ENCODE data around the gene DENND5A. TPM values are rescaled to one million over a fixed set of nuclear protein-coding genes. Genes with fewer than 3 reads are reported as not detected.

DENND5A gene
- total RNA-seq, 1 donor from 2014 or later: 156 TPM

DNA sequence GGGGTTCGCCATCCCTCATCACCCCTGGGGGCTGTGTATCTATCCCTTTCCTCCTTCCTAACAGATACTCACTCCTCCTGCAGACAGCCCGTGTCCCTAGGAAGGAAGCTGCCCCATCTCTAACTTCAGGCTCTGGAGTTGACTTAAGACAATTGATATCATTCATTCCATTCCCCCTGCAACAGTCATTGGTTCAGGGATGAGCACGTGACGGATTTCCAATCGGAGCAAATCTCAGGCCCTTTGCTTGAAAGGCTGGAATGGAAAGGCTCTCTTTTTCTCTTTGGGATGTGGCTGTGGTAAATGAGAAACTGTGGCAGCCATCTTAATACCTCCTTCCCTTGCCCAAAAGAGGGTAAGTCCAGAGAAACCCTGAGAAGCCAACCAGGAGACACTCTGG, 168.7 kb downstream of the DENND5A start:
- peaks cover 27% of the 10 kb centered on the region for H3K36me3 Mint-ChIP-seq (ENCODE audit: low read depth, unreplicated experiment)
- DNase-seq (ENCODE audit: low read depth): no peak
- no peaks in the 10 kb centered on the region for H3K4me1 Mint-ChIP-seq (ENCODE audit: low read depth, unreplicated experiment)
- Histone ChIP-seq H3K27ac (ENCODE audit: low read depth, low read length) (no peak overlapping the region), H4K20me1 (ENCODE audit: insufficient read depth, low read length) (peaks cover 6% of the 10 kb centered on the region), H3K9me3 (ENCODE audit: insufficient read depth, low read depth, low read length) (no peaks in the 10 kb centered on the region), H3K4me1 (ENCODE audit: insufficient read depth, low read length) (no peaks in the 10 kb centered on the region), H3K36me3 (ENCODE audit: insufficient read depth, low read length) (no peaks in the 10 kb centered on the region), H3K9ac (ENCODE audit: low read length) (no peak overlapping the region), H3K4me3 (ENCODE audit: insufficient read depth, low read depth, low read length) (no peak overlapping the region), H2AFZ (ENCODE audit: low read depth, low read length) (no peak overlapping the region), H3K27me3 (ENCODE audit: insufficient read depth, low read length) (peaks cover 5% of the 10 kb centered on the region), H3K4me2 (ENCODE audit: low read length) (no peak overlapping the region), H3K79me2 (ENCODE audit: insufficient read depth, low read length) (no peaks in the 10 kb centered on the region)
- H3K27ac Mint-ChIP-seq (ENCODE audit: unreplicated experiment): no peak overlapping the region
- H3K9me3 Mint-ChIP-seq (ENCODE audit: unreplicated experiment): peaks cover 8% of the 10 kb centered on the region
- no peak for FAIRE-seq
- H3K4me3 Mint-ChIP-seq (ENCODE audit: unreplicated experiment): no peak overlapping the region
- TF ChIP-seq EZH2 (IDR thresholded peaks at IDR 0.05; ENCODE audit: insufficient read depth, low read length): no peak
- TF ChIP-seq, protein P1, sequence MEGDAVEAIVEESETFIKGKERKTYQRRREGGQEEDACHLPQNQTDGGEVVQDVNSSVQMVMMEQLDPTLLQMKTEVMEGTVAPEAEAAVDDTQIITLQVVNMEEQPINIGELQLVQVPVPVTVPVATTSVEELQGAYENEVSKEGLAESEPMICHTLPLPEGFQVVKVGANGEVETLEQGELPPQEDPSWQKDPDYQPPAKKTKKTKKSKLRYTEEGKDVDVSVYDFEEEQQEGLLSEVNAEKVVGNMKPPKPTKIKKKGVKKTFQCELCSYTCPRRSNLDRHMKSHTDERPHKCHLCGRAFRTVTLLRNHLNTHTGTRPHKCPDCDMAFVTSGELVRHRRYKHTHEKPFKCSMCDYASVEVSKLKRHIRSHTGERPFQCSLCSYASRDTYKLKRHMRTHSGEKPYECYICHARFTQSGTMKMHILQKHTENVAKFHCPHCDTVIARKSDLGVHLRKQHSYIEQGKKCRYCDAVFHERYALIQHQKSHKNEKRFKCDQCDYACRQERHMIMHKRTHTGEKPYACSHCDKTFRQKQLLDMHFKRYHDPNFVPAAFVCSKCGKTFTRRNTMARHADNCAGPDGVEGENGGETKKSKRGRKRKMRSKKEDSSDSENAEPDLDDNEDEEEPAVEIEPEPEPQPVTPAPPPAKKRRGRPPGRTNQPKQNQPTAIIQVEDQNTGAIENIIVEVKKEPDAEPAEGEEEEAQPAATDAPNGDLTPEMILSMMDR (IDR thresholded peaks at IDR 0.05; ENCODE audit: insufficient read depth, low read depth, low read length): no peak
- H3K27me3 Mint-ChIP-seq (ENCODE audit: low read depth, unreplicated experiment): peaks cover 15% of the 10 kb centered on the region

DNA sequence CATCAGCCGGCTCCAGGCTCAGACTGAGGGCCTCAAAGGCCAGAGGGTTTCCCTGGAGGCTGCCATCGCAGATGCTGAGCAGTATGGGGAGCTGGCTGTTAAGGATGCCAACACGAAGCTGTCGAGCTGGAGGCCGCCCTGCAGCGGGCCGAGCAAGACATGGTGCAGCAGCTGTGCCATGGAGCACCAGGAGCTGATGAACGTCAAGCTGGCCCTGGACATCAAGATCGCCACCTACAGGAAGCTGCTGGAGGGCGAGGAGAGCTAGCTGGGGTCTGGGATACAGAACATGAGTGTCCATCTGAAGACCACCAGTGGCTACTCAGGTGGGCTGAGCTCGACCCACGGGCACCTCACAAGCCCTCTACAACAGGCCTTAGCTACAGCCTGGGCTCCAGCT, 169.7 kb downstream of the DENND5A start:
- peaks cover 5% of the 10 kb centered on the region for H3K27me3 ChIP-seq (ENCODE audit: insufficient read depth, low read length)
- no peaks in the 10 kb centered on the region for H3K9me3 ChIP-seq (ENCODE audit: insufficient read depth, low read depth, low read length)
- H3K4me2 ChIP-seq (ENCODE audit: low read length): no peak overlapping the region
- H4K20me1 ChIP-seq (ENCODE audit: insufficient read depth, low read length): peaks cover 6% of the 10 kb centered on the region
- no peak overlapping the region for H2AFZ ChIP-seq (ENCODE audit: low read depth, low read length)
- no peak for DNase-seq (ENCODE audit: low read depth)
- TF ChIP-seq EZH2 (IDR thresholded peaks at IDR 0.05; ENCODE audit: insufficient read depth, low read length): no peak
- TF ChIP-seq, protein P1 (IDR thresholded peaks at IDR 0.05; ENCODE audit: insufficient read depth, low read depth, low read length): no peak
- no peaks in the 10 kb centered on the region for H3K79me2 ChIP-seq (ENCODE audit: insufficient read depth, low read length)
- peaks cover 4% of the 10 kb centered on the region for H3K4me1 ChIP-seq (ENCODE audit: insufficient read depth, low read length)
- H3K36me3 ChIP-seq (ENCODE audit: insufficient read depth, low read length): no peaks in the 10 kb centered on the region
- FAIRE-seq: no peak
- no peak overlapping the region for H3K4me3 ChIP-seq (ENCODE audit: insufficient read depth, low read depth, low read length)
- Mint-ChIP-seq H3K4me1 (ENCODE audit: low read depth, unreplicated experiment) (no peaks in the 10 kb centered on the region), H3K27ac (ENCODE audit: unreplicated experiment) (no peak overlapping the region), H3K9me3 (ENCODE audit: unreplicated experiment) (peaks cover 8% of the 10 kb centered on the region), H3K36me3 (ENCODE audit: low read depth, unreplicated experiment) (peaks cover 20% of the 10 kb centered on the region), H3K4me3 (ENCODE audit: unreplicated experiment) (no peak overlapping the region), H3K27me3 (ENCODE audit: low read depth, unreplicated experiment) (peaks cover 19% of the 10 kb centered on the region)
- no peak overlapping the region for H3K27ac ChIP-seq (ENCODE audit: low read depth, low read length)
- H3K9ac ChIP-seq (ENCODE audit: low read length): no peak overlapping the region

DNA sequence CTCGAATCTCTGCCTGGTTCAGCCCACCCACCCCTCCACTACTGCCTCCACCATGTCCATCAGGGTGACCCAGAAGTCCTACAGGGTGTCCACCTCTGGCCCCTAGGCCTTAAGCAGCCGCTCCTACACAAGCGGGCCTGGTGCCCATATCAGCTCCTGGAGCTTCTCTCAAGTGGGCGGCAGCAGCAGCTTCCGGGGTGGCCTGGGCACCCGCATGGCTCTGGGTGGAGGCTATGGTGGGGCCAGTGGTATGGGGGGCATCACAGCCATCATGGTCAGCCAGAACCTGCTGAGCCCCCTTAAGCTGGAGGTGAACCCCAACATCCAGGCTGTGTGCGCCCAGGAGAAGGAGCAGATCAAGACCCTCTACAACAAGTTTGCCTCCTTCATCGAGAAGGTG, 170.7 kb downstream of the DENND5A start:
- no peaks in the 10 kb centered on the region for H3K36me3 ChIP-seq (ENCODE audit: insufficient read depth, low read length)
- no peaks in the 10 kb centered on the region for H3K9me3 ChIP-seq (ENCODE audit: insufficient read depth, low read depth, low read length)
- peaks cover 4% of the 10 kb centered on the region for H3K4me1 ChIP-seq (ENCODE audit: insufficient read depth, low read length)
- TF ChIP-seq, protein P1 (IDR thresholded peaks at IDR 0.05; ENCODE audit: insufficient read depth, low read depth, low read length): no peak
- TF ChIP-seq EZH2 (IDR thresholded peaks at IDR 0.05; ENCODE audit: insufficient read depth, low read length): no peak
- FAIRE-seq: no peak
- no peak overlapping the region for H3K4me3 Mint-ChIP-seq (ENCODE audit: unreplicated experiment)
- peaks cover 6% of the 10 kb centered on the region for H4K20me1 ChIP-seq (ENCODE audit: insufficient read depth, low read length)
- no peaks in the 10 kb centered on the region for H3K4me1 Mint-ChIP-seq (ENCODE audit: low read depth, unreplicated experiment)
- H3K4me3 ChIP-seq (ENCODE audit: insufficient read depth, low read depth, low read length): no peak overlapping the region
- no peak overlapping the region for H2AFZ ChIP-seq (ENCODE audit: low read depth, low read length)
- H3K27me3 Mint-ChIP-seq (ENCODE audit: low read depth, unreplicated experiment): peaks cover 28% of the 10 kb centered on the region
- H3K27ac Mint-ChIP-seq (ENCODE audit: unreplicated experiment): no peak overlapping the region
- H3K27me3 ChIP-seq (ENCODE audit: insufficient read depth, low read length): peaks cover 5% of the 10 kb centered on the region
- H3K4me2 ChIP-seq (ENCODE audit: low read length): no peak overlapping the region
- H3K27ac ChIP-seq (ENCODE audit: low read depth, low read length): no peak overlapping the region
- H3K36me3 Mint-ChIP-seq (ENCODE audit: low read depth, unreplicated experiment): peaks cover 20% of the 10 kb centered on the region
- H3K9ac ChIP-seq (ENCODE audit: low read length): no peak overlapping the region
- peaks cover 8% of the 10 kb centered on the region for H3K9me3 Mint-ChIP-seq (ENCODE audit: unreplicated experiment)
- no peaks in the 10 kb centered on the region for H3K79me2 ChIP-seq (ENCODE audit: insufficient read depth, low read length)
- no peak for DNase-seq (ENCODE audit: low read depth)
